ENCODE data around the gene MLPH.

Gene MLPH

GRCh38 chr2:237486819-237487448 is at the start of gene MLPH:
TSS of gene MLPH (plus strand) at chr2:237487251. CDS start at chr2:237493427, 6,176 bp downstream.
- no peak for DNase-seq (ENCODE audit: low read depth in 2 of 2)

GRCh38 chr2:237437566-237437965 is 49.5 kb upstream of the MLPH start:
- no peak for DNase-seq (ENCODE audit: low read depth in 2 of 2)

DNA sequence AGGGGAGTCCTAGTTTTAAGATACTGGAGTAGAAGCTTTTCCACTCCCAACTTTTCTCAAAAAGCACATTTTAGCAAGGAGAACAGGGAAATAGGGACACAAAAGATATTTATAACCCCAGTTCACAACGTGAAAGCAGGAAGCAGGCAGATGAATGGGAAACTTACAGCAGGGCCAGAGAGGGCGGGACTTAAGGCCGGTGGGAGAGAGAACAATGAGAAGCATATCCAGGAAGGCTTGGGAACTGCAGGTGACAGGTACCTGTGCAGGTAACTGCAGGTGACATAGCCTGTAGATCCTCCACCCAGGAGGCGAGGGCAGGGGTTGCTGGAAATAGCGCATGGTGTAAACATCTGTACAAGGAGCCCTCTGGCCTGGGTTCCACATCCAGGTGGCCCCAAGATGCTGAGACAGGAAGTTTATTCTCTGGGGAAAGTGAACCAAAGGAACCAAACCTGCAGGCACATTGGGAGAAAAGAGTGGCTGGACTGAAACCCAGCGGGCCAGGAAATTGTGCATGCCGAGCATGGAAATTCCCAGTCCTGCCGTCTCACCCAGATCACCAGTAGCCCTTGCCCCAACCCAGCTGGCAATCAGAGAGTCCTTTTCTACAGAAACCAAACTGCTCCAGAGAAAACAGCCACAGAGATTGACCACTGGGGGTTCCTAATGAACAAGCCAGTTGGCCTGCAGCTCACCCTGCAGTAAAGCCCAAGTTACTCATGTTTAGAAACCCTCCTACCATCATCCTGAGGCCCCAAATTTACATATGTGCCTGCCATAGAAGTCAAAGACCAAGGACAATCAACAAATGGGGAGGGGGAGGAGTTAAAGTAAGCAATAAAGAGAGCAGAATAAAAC is 48.7 kb upstream of the MLPH start:
- no peak for DNase-seq (ENCODE audit: low read depth in 2 of 2)

GRCh38 chr2:237440819-237441281 is 46.2 kb upstream of the MLPH start:
- DNase-seq (ENCODE audit: low read depth in 2 of 2): peak in 1 of 2 donors; percentile 64

DNA sequence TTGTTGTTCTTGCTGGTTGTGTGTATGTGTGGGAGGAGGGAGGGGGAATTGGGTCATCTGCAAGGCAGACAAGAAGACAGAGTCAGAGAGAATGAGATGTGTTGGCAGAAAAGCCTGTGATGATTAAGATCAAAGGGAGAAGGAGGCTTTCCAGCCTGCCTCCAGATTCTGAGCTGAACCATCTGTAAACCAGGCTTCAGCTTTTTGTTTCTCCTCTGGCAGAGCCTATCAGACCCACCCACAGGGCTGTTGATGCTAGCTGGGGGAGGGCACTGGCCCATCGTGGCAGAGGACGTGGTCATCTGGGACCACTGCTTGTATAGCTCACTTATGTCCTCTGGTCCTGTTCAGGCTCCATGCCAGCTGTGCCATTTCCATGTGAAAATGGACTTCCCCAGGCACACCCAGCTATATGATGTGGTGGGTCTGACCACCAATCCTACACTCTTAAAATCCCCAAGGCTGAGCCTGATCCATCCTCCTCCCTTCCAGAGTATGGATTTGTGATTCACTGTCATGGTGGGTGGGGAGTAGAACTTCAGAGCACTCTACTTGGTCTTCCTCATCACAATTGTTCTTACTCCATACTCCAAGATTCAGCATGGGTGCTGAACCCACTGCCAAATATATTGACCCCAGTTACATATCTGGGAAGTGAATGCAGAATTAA is 45.3 kb upstream of the MLPH start:
- DNase-seq (ENCODE audit: low read depth in 2 of 2): peak in 1 of 2 donors; percentile 41

DNA sequence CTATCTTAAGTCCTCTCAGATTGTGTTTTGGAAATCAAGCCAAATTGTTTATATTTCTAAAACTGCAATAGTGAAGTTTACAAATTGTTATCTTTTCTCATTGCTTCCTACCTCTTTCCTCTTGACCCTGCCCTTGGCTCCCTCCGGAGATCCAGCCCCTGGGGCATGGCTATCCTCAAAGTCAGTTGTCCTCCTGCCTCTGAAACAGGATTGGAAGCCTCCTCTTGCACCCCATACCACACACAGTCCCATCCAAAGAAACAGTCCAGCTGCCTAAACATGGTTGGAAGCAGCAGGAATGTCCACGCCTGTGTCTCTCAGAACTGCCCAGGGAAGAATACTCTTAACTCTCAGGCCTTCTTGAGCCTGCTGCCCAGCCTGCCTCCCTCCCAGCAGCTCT is 43.0 kb upstream of the MLPH start:
- no peak for DNase-seq (ENCODE audit: low read depth in 2 of 2)

DNA sequence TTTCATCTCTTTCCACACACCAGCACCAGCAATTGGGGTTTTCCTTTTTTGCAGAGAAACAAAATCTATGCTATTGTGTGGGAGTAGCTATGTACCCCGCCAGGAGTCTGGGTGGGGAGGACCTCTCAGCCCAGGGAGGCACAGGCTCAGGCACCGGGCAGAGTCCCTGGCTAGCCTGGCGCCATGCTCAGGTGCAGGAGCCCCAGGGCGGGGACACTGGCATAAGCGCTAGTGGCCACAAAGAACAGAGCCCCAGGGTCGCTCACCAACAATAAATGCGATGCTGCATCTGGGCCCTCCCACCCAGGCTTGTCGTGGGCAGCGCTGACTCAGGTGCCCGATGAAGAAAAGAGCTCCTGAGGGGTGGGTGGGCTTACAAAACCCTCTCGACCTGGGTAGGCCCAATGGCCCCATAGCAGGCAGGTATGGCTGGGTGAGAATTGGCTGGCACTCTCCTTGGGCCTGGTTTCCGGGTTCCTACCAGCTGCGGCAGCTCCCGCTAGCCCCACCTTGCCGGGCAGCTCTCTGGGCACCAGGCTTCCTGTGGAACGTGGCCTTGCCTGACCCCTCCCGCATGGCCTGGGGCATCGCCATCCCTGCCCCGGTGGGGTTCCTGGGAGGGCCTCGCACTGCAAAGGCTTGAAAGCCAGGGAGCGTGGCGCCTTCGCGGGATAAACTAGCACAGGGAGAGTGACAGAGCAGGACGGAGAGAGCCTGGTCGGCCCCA is 41.3 kb upstream of the MLPH start:
- no peak for DNase-seq (ENCODE audit: low read depth in 2 of 2)

- DNase-seq (ENCODE audit: low read depth in 2 of 2): no peak
Observed at GRCh38 chr2:237446338-237446665, 40.7 kb upstream of the MLPH start.

GRCh38 chr2:237447496-237447895 is 39.6 kb upstream of the MLPH start:
- DNase-seq (ENCODE audit: low read depth in 2 of 2): no peak

- DNase-seq (ENCODE audit: low read depth in 2 of 2): no peak
Observed at GRCh38 chr2:237448171-237448570, 38.9 kb upstream of the MLPH start.

GRCh38 chr2:237448626-237449025 is 38.4 kb upstream of the MLPH start:
- no peak for DNase-seq (ENCODE audit: low read depth in 2 of 2)

DNA sequence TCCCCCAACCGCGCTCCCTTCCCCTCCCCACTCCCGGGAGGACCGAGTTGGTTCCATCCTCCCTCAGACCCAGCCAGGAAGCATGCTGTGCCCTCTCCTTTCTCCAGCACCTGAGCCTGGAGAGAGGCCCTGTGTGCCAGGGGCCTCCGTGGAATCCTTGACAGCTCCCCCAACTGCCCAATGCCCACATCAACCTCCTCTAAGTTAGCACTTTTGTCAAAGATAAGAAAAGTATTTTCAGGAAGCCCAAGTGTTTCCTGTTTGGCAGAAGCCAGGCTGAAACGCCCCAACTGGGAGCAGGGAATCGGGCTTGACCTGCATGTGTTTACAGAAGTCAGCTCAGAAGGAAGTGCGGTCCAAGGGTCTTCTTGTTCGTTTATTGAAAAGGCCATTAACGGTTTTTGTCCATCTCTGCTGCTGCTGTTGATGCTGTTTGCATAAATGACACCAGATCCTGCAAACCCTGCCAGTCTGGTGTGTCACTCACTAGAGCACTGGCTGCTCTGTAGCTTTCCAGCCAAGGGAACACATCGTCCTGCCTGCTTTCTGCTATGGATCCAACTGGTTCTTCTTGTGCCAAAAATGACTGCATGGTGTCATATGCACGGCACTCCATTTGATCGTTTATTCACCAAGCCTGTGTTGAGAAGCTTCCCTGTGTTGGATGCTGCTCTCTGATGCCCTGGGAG is 37.7 kb upstream of the MLPH start:
- DNase-seq (ENCODE audit: low read depth in 2 of 2): no peak

DNA sequence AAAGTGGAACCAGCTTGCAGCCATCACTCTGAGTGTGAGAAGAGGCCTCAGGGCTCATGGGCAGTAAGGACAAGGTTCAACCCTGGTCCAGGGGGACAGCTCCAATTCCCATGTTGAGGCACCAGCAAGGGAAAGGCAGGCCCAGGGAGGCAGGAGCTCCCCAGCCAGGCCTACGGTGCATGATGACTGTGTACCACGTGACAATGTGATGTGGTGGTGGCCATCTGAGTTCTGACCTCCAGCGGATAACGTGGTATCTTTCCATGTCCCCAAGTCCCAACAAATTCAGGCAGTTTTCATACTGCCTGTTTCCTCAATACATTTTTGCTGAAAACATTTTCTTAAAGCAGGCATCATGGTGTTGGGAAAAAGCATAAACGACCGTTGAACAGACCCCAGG is 36.9 kb upstream of the MLPH start:
- no peak for DNase-seq (ENCODE audit: low read depth in 2 of 2)

GRCh38 chr2:237450583-237450982 is 36.5 kb upstream of the MLPH start:
- no peak for DNase-seq (ENCODE audit: low read depth in 2 of 2)

DNA sequence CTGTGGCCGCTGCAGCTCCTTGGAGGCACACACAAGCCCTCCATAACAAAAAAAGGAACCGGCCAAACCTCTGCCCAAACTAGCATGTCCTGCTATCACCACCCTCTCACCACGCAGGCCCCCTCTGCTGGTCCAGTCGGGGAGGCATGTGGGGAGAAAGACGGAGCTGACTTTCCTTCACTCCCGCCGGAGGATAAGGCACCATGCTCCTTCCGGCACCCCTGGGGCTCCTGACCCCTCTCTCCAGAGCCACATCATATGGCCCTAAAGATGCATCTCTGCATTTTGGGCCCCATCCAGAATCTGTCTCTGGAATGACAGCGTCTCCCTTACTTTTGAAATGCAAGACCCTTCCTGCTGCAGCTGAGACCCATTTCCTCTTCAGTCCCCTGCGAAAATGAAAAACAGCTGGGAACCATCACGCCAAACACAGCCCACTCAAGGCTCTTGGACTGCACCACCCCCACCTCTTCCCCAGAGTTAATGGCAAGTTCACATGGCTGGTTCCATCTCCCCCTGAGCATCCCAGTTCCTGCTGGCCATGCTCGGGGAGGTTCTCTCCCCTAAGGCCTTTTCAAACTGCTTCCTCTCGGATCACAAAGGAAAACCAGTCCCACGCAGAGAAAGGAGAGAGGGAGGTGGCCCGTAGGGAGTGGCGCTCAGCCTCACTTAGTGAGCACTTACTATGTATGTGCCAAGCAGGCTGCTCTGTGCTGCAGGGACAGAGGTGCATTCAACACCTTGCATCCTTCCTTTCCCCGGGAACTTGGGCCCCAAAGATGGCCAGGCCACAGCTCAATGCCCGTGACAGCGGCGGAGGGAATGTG is 35.2 kb upstream of the MLPH start:
- no peak for DNase-seq (ENCODE audit: low read depth in 2 of 2)

DNA sequence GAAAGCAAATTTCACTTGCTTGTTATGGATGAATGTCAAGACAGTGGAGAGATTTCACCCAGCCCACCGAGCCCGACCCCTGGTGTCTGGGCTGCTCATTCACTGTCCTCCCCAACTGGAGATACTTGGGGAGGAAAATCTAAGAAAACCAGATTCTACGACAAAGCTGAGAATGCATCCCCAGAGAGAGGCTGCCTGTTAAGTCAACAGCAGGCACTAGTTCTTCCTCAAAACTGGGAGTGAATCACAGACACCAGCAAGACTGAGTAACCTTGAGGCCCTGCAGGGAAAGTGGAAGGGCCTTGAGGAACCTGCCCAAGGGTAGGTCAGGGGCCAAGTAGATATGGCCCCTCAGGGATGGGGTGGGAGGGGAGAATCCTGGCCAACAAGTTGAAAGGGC is 34.2 kb upstream of the MLPH start:
- no peak for DNase-seq (ENCODE audit: low read depth in 2 of 2)

GRCh38 chr2:237453671-237454070 is 33.4 kb upstream of the MLPH start:
- DNase-seq (ENCODE audit: low read depth in 2 of 2): no peak

GRCh38 chr2:237455764-237456163 is 31.3 kb upstream of the MLPH start:
- no peak for DNase-seq (ENCODE audit: low read depth in 2 of 2)

DNA sequence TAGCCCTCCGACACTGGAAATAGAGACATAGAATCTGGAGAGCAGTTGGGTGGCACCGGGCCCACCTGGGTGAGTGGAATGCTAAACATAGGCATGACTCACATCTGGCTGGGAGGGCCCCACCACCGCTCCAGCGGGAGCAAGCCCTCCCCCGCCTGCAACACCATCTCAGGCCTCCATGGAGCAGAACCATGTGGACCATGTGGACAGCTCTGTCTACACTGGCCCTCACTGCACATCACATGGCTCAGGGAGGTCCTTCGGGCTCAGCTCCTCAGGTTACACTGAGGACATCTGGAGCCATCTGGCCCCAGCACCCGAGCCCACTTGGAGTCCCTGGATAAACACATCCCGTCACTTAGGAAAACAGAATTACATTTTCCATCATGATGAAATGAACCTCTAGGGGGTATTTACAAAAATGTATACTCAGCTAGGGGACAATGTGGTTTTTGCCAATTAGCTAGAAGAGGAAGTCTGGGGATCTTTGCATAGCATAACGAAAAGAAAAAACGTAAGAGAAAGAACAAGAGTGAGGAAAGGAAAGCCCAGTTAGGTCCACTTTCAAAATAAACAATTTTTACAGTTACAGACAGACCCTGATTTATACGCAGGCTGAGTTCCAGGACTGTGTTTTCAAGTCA is 30.7 kb upstream of the MLPH start:
- no peak for DNase-seq (ENCODE audit: low read depth in 2 of 2)

DNA sequence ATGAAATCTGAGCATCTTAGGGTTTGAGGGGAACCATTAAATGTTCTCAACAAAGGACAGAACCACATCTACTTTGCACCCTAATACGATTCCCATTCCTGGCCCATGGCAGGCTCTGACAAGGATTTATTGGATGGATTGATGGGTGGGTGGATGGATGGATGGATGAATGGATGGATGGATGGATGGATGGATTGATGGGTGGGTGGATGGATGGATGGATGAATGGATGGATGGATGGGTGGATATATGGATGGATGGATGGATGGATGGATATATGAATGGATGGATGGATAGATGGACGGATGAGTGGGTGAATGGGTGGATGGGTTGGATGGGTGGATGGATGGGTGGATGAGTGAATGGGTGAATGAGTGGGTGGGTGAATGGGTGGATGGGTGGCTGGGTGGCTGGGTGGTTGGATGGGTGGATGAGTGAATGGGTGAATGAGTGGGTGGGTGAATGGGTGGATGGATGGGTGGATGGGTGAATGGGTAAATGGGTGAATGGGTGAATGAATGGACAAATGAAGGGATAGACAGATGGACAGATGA is 29.6 kb upstream of the MLPH start:
- no peak for DNase-seq (ENCODE audit: low read depth in 2 of 2)

All from stimulated activated CD4-positive, alpha-beta T cell treated with anti-CD3 and anti-CD28 coated beads, Interleukin-15, amount 100 ng/mL, for 48 hours (primary cell).